IMR-90 (cell line): ENCODE measurements around the gene PFKFB1.

ENCODE experiments used
- BHLHE40 ChIP-seq: fragments of 150-350 bp; IDR thresholded peaks from 2 replicates; pipeline ENCODE4 v1.6.1; 2016; ENCODE audit warnings: mild to moderate bottlenecking, low read depth, low read length
- CHD1 ChIP-seq: IDR thresholded peaks from 2 replicates; pipeline ENCODE4 v1.6.1; 2012; ENCODE audit warnings: low read depth, low read length, improper control_type of control experiment
- FOS ChIP-seq: fragments of 150-350 bp; IDR thresholded peaks from 2 replicates; pipeline ENCODE4 v1.6.1; 2016; ENCODE audit warnings: low read depth, low read length
- MAFK ChIP-seq: IDR thresholded peaks from 2 replicates; pipeline ENCODE4 v1.6.1; 2012; ENCODE audit warnings: low read depth, low read length, improper control_type of control experiment
- MAZ ChIP-seq: IDR thresholded peaks from 2 replicates; pipeline ENCODE4 v1.6.1; 2012; ENCODE audit warnings: low read depth, mild to moderate bottlenecking, low read length, improper control_type of control experiment, moderate library complexity, borderline replicate concordance
- MXI1 ChIP-seq: IDR thresholded peaks from 2 replicates; pipeline ENCODE4 v1.6.1; 2012; ENCODE audit warnings: low read depth, mild to moderate bottlenecking, low read length, moderate library complexity, borderline replicate concordance
- POLR2A ChIP-seq: IDR thresholded peaks from 2 replicates; pipeline ENCODE4 v1.6.1; 2012; ENCODE audit warnings: mild to moderate bottlenecking, low read depth, low read length
- RAD21 ChIP-seq: IDR thresholded peaks from 2 replicates; pipeline ENCODE4 v1.6.1; 2012; ENCODE audit warnings: low read length, improper control_type of control experiment
- RCOR1 ChIP-seq: IDR thresholded peaks from 2 replicates; pipeline ENCODE4 v1.6.1; 2012; ENCODE audit warnings: mild to moderate bottlenecking, low read length, improper control_type of control experiment; ENCODE audit not compliant: insufficient replicate concordance
- RFX5 ChIP-seq: IDR thresholded peaks from 2 replicates; pipeline ENCODE4 v1.8.0; 2012; ENCODE audit warnings: low read depth, mild to moderate bottlenecking, low read length, moderate library complexity
- SMC3 ChIP-seq: fragments of 150-350 bp; IDR thresholded peaks from 2 replicates; pipeline ENCODE4 v1.6.1; 2016; ENCODE audit warnings: low read depth, mild to moderate bottlenecking, antibody characterized with exemption, low read length, moderate library complexity
- TF ChIP-seq, protein P1 (sequence below): conservative IDR thresholded peaks from 2 replicates; pipeline ENCODE4 v1.5.1; 2012; ENCODE audit warnings: mild to moderate bottlenecking, low read depth, low read length, improper control_type of control experiment
- TF ChIP-seq, protein P2 (sequence below): fragments of 150-350 bp; IDR thresholded peaks from 2 replicates; pipeline ENCODE4 v1.6.1; 2017; ENCODE audit warnings: mild to moderate bottlenecking, antibody characterized with exemption, low read length, low read depth
- TF ChIP-seq, protein P3 (sequence below): fragments of 150-350 bp; IDR thresholded peaks from 2 replicates; pipeline ENCODE4 v1.6.1; 2016; ENCODE audit warnings: low read depth, mild to moderate bottlenecking, low read length, moderate library complexity, borderline replicate concordance

DNA sequence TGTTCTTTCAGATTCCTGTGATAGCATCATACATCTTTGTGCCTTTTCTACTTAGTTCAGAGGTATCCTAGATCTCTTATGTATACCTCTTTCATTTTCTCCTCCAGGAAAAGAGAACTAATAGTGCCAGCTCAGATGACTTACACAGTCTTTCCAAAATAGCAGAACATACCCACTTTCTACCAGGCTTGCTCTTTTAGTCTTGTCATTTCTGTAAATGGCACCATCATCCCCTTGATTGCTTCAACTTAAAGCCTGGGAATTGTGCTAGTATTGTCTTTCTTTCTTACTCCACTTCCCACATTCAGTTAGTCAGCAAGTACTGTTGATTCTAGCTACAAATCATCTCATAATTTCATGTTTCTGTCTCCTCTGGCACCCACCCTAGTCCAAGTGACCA lies 11.3 kb upstream of the PFKFB1 start:
- TF ChIP-seq, protein P1, sequence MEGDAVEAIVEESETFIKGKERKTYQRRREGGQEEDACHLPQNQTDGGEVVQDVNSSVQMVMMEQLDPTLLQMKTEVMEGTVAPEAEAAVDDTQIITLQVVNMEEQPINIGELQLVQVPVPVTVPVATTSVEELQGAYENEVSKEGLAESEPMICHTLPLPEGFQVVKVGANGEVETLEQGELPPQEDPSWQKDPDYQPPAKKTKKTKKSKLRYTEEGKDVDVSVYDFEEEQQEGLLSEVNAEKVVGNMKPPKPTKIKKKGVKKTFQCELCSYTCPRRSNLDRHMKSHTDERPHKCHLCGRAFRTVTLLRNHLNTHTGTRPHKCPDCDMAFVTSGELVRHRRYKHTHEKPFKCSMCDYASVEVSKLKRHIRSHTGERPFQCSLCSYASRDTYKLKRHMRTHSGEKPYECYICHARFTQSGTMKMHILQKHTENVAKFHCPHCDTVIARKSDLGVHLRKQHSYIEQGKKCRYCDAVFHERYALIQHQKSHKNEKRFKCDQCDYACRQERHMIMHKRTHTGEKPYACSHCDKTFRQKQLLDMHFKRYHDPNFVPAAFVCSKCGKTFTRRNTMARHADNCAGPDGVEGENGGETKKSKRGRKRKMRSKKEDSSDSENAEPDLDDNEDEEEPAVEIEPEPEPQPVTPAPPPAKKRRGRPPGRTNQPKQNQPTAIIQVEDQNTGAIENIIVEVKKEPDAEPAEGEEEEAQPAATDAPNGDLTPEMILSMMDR: no peak
- TF ChIP-seq SMC3: no peak
- no peak for TF ChIP-seq MAFK
- no peak for TF ChIP-seq BHLHE40
- TF ChIP-seq MXI1: no peak
- no peak for TF ChIP-seq POLR2A
- no peak for TF ChIP-seq FOS
- no peak for TF ChIP-seq MAZ
- TF ChIP-seq, protein P2, sequence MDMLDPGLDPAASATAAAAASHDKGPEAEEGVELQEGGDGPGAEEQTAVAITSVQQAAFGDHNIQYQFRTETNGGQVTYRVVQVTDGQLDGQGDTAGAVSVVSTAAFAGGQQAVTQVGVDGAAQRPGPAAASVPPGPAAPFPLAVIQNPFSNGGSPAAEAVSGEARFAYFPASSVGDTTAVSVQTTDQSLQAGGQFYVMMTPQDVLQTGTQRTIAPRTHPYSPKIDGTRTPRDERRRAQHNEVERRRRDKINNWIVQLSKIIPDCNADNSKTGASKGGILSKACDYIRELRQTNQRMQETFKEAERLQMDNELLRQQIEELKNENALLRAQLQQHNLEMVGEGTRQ: no peak
- TF ChIP-seq RCOR1: no peak
- no peak for TF ChIP-seq RFX5
- no peak for TF ChIP-seq RAD21
- TF ChIP-seq, protein P3, sequence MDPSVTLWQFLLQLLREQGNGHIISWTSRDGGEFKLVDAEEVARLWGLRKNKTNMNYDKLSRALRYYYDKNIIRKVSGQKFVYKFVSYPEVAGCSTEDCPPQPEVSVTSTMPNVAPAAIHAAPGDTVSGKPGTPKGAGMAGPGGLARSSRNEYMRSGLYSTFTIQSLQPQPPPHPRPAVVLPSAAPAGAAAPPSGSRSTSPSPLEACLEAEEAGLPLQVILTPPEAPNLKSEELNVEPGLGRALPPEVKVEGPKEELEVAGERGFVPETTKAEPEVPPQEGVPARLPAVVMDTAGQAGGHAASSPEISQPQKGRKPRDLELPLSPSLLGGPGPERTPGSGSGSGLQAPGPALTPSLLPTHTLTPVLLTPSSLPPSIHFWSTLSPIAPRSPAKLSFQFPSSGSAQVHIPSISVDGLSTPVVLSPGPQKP: no peak
- no peak for TF ChIP-seq CHD1
